Gastrocnemius medialis (tissue), 4 donors: ENCODE results near the gene GRID2. TPM values are rescaled to one million over a fixed set of nuclear protein-coding genes. Genes with fewer than 3 reads are reported as not detected.

ENCODE experiments used
- ATAC-seq, 2 donors: fragments of 150-250 bp; one replicate each; pipeline ENCODE4 v1.9.1; 2016
- DNase-seq, 2 donors: peaks; one replicate each; pipeline ENCODE4 v3.0.0-alpha.2; 2019
- H3K27ac ChIP-seq, 4 donors: fragments of 200-600 bp; sonication (generic); 1 replicate in 1 of 4; 2 replicates in 3 of 4; pipeline ENCODE4 v1.5.1; 2016 to 2018; ENCODE audit warnings: mild to moderate bottlenecking in 2 of 4, moderate library complexity in 1 of 4
- H3K27me3 ChIP-seq, 3 donors: fragments of 200-600 bp; sonication (generic) in 2 of 3; 1 replicate in 1 of 3; 2 replicates in 2 of 3; pipeline versions ENCODE4 v1.5.1 to v1.6.0; 2016 to 2019; ENCODE audit warnings: mild to moderate bottlenecking in 1 of 3, moderate library complexity in 1 of 3
- H3K36me3 ChIP-seq, 2 donors: fragments of 200-600 bp; sonication (generic) in 1 of 2; one replicate each; pipeline ENCODE4 v1.5.1; 2017 to 2018
- H3K4me1 ChIP-seq, 2 donors: fragments of 200-600 bp; sonication (generic) in 1 of 2; one replicate each; pipeline ENCODE4 v1.5.1; 2016 to 2017; ENCODE audit warnings: mild to moderate bottlenecking in 2 of 2
- H3K4me3 ChIP-seq, 4 donors: fragments of 200-600 bp; sonication (generic) in 3 of 4; 1 replicate in 1 of 4; 2 replicates in 3 of 4; pipeline ENCODE4 v1.5.1; 2016 to 2019; ENCODE audit warnings: mild to moderate bottlenecking in 2 of 4
- H3K9me3 ChIP-seq, 3 donors: fragments of 200-600 bp; sonication (generic) in 2 of 3; 1 replicate in 1 of 3; 2 replicates in 2 of 3; pipeline ENCODE4 v1.5.1; 2016 to 2019
- POLR2A ChIP-seq, 2 donors: fragments of 450-650 bp; IDR thresholded peaks; one replicate each; pipeline ENCODE4 v1.6.1; 2017; ENCODE audit warnings: antibody characterized with exemption in 2 of 2, mild to moderate bottlenecking in 2 of 2, moderate library complexity in 2 of 2
- in situ Hi-C, 4 donors: fragments of 200-750 bp; cut with MboI; loops; one replicate each; pipeline versions ENCODE4 v1.15.0 to v1.8.0; 2017; ENCODE audit warnings: low sequenced_read_pairs in 4 of 4
- intact Hi-C: fragments of 100-400 bp; cut with DNase I; formaldehyde crosslinking; loops from one replicate; pipeline ENCODE4 v1.15.1; 2023; ENCODE audit warnings: low total_unique reads
- total RNA-seq, 4 donors: library from RNA; depleted of rRNA; stranded (reverse); fragments of >200 nt; gene quantifications; one replicate each; pipeline versions ENCODE4 v1.1.0 to v1.2.3, GENCODE V29; 2016
- TF ChIP-seq, protein P1 (sequence below), 5 experiments: fragments of 450-650 bp in 3 of 5; fragments of 200-600 bp in 2 of 5; sonication (generic) in 2 of 5; IDR thresholded peaks in 4 of 5; conservative IDR thresholded peaks in 1 of 5; 1 replicate in 4 of 5; 2 replicates in 1 of 5; pipeline ENCODE4 v1.5.1; 2016 to 2019; ENCODE audit warnings: antibody characterized with exemption in 5 of 5, mild to moderate bottlenecking in 3 of 5, moderate library complexity in 3 of 5

Gene GRID2
- total RNA-seq, 4 donors from 2014 or later = not detected

DNA sequence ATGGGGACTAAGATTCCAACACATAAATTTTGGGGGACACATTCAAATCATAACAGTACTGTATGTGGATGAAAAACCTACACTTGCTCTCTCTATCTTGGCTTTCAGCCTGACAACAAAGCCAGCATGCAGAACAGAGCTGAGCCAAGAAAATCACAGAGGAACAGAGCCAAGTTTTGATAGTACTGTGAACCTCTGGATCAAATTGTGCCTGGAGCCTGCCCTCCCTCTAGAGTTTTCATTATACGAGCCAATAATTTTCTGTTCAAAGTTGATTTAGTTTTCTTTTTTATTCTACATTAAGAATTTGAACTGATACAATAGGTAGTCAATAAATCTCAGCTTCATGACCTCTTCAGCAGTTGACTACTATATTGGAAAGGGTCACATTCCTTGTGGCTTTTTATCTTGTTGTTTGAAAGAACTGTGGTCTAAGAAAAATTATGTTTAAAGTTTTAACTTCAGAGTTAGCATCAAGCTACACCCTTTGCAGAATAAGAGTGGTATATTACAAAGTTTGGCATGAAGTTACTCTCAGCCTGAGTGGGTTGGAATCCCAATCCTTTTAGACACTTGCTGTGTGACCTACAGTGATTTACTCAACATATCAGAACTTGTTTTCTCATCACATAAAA lies 31.1 kb downstream of the GRID2 start:
- TF ChIP-seq, protein P1, sequence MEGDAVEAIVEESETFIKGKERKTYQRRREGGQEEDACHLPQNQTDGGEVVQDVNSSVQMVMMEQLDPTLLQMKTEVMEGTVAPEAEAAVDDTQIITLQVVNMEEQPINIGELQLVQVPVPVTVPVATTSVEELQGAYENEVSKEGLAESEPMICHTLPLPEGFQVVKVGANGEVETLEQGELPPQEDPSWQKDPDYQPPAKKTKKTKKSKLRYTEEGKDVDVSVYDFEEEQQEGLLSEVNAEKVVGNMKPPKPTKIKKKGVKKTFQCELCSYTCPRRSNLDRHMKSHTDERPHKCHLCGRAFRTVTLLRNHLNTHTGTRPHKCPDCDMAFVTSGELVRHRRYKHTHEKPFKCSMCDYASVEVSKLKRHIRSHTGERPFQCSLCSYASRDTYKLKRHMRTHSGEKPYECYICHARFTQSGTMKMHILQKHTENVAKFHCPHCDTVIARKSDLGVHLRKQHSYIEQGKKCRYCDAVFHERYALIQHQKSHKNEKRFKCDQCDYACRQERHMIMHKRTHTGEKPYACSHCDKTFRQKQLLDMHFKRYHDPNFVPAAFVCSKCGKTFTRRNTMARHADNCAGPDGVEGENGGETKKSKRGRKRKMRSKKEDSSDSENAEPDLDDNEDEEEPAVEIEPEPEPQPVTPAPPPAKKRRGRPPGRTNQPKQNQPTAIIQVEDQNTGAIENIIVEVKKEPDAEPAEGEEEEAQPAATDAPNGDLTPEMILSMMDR (IDR thresholded peaks at IDR 0.05 in 4 of 5, conservative IDR thresholded peaks at IDR 0.05 in 1 of 5) = no peak
- no peak for TF ChIP-seq POLR2A (IDR thresholded peaks at IDR 0.05)
- Histone ChIP-seq H3K4me1 (no peaks in the 10 kb centered on the region), H3K4me3 (no peak overlapping the region), H3K27ac (no peak overlapping the region), H3K36me3 (no peaks in the 10 kb centered on the region), H3K9me3 (no peaks in the 10 kb centered on the region), H3K27me3 (no peaks in the 10 kb centered on the region)
- no peak for DNase-seq
- ATAC-seq = no peak
- in situ Hi-C loops (no loop called here), intact Hi-C loops (no loop called here)

DNA sequence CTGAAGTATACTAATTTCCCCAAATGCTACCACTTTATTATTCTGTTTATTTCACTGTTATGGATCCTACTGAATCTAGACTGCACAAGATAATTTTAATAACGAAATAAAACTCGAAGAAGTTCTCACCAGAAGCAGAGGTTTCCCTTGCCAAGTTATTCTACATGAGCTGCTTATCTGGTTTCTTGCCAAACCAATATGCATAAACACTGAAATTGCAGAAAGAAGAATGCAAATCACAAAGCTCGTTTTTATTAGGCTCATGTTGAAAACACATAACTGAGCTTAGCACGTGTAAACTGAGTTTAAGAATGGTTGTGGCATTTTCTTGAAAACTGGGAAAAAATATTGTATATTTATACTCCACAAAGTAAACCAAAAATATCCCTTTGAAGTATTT lies 35.9 kb downstream of the GRID2 start:
- no peak overlapping the region for H3K4me3 ChIP-seq
- H3K4me1 ChIP-seq = no peaks in the 10 kb centered on the region
- no peak for ATAC-seq
- H3K27me3 ChIP-seq = no peaks in the 10 kb centered on the region
- in situ Hi-C loops = no loop called here
- intact Hi-C loops = no loop called here
- TF ChIP-seq, protein P1 (IDR thresholded peaks at IDR 0.05 in 4 of 5, conservative IDR thresholded peaks at IDR 0.05 in 1 of 5) = no peak
- TF ChIP-seq POLR2A (IDR thresholded peaks at IDR 0.05) = no peak
- no peaks in the 10 kb centered on the region for H3K36me3 ChIP-seq
- H3K9me3 ChIP-seq = no peaks in the 10 kb centered on the region
- H3K27ac ChIP-seq = no peak overlapping the region
- DNase-seq = no peak

DNA sequence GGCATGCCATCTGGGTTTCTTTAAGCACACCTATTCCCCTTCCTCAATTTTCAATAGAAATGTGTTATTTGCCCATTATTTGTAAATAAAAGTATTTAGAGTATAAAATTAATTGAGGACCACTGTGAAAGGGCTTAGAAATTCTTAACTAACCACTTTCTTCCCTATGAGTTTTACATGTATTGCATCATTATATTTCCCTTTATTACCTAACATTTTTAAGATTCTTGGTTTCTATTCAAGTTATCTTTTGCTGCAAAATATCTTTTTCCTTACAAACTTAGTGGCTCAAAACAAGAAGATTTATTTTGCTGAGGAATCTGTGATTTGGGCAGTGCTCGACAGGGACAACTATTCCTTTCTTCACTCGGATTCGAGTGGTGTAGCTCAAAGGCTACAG lies 40.5 kb downstream of the GRID2 start:
- H3K27ac ChIP-seq = no peak overlapping the region
- TF ChIP-seq, protein P1 (IDR thresholded peaks at IDR 0.05 in 4 of 5, conservative IDR thresholded peaks at IDR 0.05 in 1 of 5) = no peak
- TF ChIP-seq POLR2A (IDR thresholded peaks at IDR 0.05) = no peak
- DNase-seq (no peak), ATAC-seq (no peak)
- intact Hi-C loops = no loop called here
- no peaks in the 10 kb centered on the region for H3K27me3 ChIP-seq
- H3K4me3 ChIP-seq = no peak overlapping the region
- in situ Hi-C loops = no loop called here
- H3K36me3 ChIP-seq = no peaks in the 10 kb centered on the region
- H3K4me1 ChIP-seq = no peaks in the 10 kb centered on the region
- H3K9me3 ChIP-seq = no peaks in the 10 kb centered on the region

DNA sequence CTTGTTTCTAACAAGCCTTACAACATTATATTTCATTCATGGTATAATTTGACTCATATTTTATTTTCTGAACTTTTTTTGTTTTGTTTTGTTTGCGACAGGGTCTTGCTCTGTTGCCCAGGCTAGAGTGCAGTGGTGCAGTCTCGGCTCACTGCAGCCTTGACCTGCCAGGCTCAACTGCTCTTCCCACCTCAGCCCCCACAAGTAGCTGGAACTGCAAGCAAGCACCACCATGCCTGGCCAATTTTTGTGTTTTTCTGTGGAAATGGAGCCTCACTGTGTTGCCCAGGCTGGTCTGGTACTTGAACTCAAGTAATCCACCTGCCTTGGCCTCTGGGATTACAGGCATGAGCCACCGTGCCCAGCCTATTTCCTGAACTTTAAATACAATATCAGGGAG lies 42.5 kb downstream of the GRID2 start:
- H3K4me3 ChIP-seq = no peak overlapping the region
- H3K4me1 ChIP-seq = no peaks in the 10 kb centered on the region
- in situ Hi-C loops = no loop called here
- no peaks in the 10 kb centered on the region for H3K9me3 ChIP-seq
- no peak overlapping the region for H3K27ac ChIP-seq
- H3K27me3 ChIP-seq = no peaks in the 10 kb centered on the region
- intact Hi-C loops = no loop called here
- TF ChIP-seq, protein P1 (IDR thresholded peaks at IDR 0.05 in 4 of 5, conservative IDR thresholded peaks at IDR 0.05 in 1 of 5) = no peak
- H3K36me3 ChIP-seq = no peaks in the 10 kb centered on the region
- DNase-seq = no peak
- ATAC-seq = no peak

DNA sequence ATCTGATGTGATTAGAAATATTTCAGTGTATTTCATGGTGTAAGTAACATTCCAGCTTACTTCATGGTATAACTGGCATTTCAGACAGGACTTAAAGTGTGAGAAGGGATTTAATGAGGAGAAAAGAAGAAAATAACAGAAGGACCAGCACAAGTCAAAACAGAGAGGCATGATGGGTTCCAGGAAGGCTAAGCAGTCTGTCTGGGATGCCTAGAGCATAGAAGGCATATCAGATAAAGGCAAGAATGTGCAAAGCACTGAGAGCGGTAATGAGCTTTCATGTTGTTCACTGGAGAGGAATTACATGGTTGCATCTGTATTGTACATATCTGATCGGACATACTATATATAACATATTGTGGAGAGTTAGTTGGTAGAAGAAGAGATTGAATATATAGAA lies 54.2 kb downstream of the GRID2 start:
- no peaks in the 10 kb centered on the region for H3K36me3 ChIP-seq
- no peak overlapping the region for H3K4me3 ChIP-seq
- H3K27ac ChIP-seq = no peak overlapping the region
- DNase-seq = no peak
- in situ Hi-C loops (no loop called here), intact Hi-C loops (no loop called here)
- H3K27me3 ChIP-seq = no peaks in the 10 kb centered on the region
- no peaks in the 10 kb centered on the region for H3K9me3 ChIP-seq
- TF ChIP-seq POLR2A (IDR thresholded peaks at IDR 0.05) = no peak
- TF ChIP-seq, protein P1 (IDR thresholded peaks at IDR 0.05 in 4 of 5, conservative IDR thresholded peaks at IDR 0.05 in 1 of 5) = no peak
- ATAC-seq = no peak
- H3K4me1 ChIP-seq = no peaks in the 10 kb centered on the region
